Sigmoid colon (tissue), 4 donors: ENCODE measurements around the gene CCDC38.

Experiments used
- CTCF ChIP-seq, 4 experiments: fragments of 450-650 bp in 3 of 4; fragments of 200-600 bp in 1 of 4; IDR thresholded peaks; one replicate each; pipeline ENCODE4 v1.5.1; 2016 to 2019; ENCODE audit warnings: antibody characterized with exemption in 4 of 4, mild to moderate bottlenecking in 3 of 4, moderate library complexity in 2 of 4
- POLR2A ChIP-seq, 2 donors: fragments of 450-650 bp; IDR thresholded peaks; one replicate each; pipeline ENCODE4 v1.6.1; 2016; ENCODE audit warnings: antibody characterized with exemption in 2 of 2, mild to moderate bottlenecking in 2 of 2, moderate library complexity in 2 of 2
- POLR2AphosphoS5 ChIP-seq, 4 donors: sonication (generic); formaldehyde crosslinking; IDR thresholded peaks; one replicate each; pipeline ENCODE4 v1.6.1; 2017; ENCODE audit warnings: antibody characterized with exemption in 4 of 4

- TF ChIP-seq CTCF (IDR thresholded peaks at IDR 0.05): no peak
- no peak for TF ChIP-seq POLR2A (IDR thresholded peaks at IDR 0.05)
- no peak for TF ChIP-seq POLR2AphosphoS5 (IDR thresholded peaks at IDR 0.05)
Measured at GRCh38 chr12:95940514-95940913, 1.9 kb downstream of the CCDC38 start.
